PC-3 (cell line): ENCODE data around the gene CRY1. TPM values are rescaled to one million over a fixed set of nuclear protein-coding genes. Genes with fewer than 3 reads are reported as not detected.

Experiments
- ATAC-seq: fragments of 200-7000 bp; cut with Tn5 transposase; 2 replicates; pipeline ENCODE4 v1.9.1; 2020; ENCODE audit warnings: mild to moderate bottlenecking, moderate library complexity
- BruUV-seq: library from RNA; stranded (reverse); fragments of 400-500 nt; replicated peaks from 2 replicates; lab custom pipeline; 2021; lab: Mats Ljungman, UMichigan
- CTCF ChIA-PET: fragments of 300-600 bp; sonication (Branson Sonifier 250); formaldehyde crosslinking; loops from one replicate; lab custom pipeline; 2022; ENCODE audit warnings: antibody characterized with exemption; lab: Charles Lee
- POLR2A ChIA-PET: fragments of 300-600 bp; sonication (Branson Sonifier 250); formaldehyde crosslinking; loops from one replicate; lab custom pipeline; 2022; ENCODE audit warnings: antibody characterized with exemption; ENCODE audit not compliant: unreplicated experiment; lab: Charles Lee
- DNase-seq: peaks from one replicate; pipeline ENCODE4 v3.0.0-alpha.2; 2015
- H2AFZ ChIP-seq: fragments of 300-600 bp; sonication (generic); 2 replicates; pipeline ENCODE4 v1.6.0; 2016; ENCODE audit warnings: antibody characterized with exemption, low read length
- H3F3A ChIP-seq: fragments of 300-600 bp; sonication (generic); one replicate; pipeline ENCODE4 v1.6.0; 2017; ENCODE audit warnings: antibody characterized with exemption, low read length, control low read depth, mild to moderate bottlenecking; ENCODE audit not compliant: unreplicated experiment
- H3K27ac ChIP-seq: fragments of 300-600 bp; sonication (generic); 2 replicates; pipeline ENCODE4 v1.5.1; 2016; ENCODE audit warnings: mild to moderate bottlenecking, low read length
- H3K27me3 ChIP-seq: fragments of 300-600 bp; sonication (generic); 2 replicates; pipeline ENCODE4 v1.6.1; 2016; ENCODE audit warnings: low read length, mixed read lengths
- H3K36me3 ChIP-seq: fragments of 300-600 bp; sonication (generic); 2 replicates; pipeline ENCODE4 v1.6.1; 2016; ENCODE audit warnings: low read depth, mixed run types, low read length, mixed read lengths
- H3K4me1 ChIP-seq: fragments of 300-600 bp; sonication (generic); 2 replicates; pipeline ENCODE4 v1.5.1; 2016; ENCODE audit warnings: low read length; ENCODE audit not compliant: insufficient read depth
- H3K4me2 ChIP-seq: fragments of 300-600 bp; sonication (generic); 2 replicates; pipeline ENCODE4 v1.6.0; 2016; ENCODE audit warnings: low read length
- H3K4me3 ChIP-seq: fragments of 300-600 bp; sonication (generic); 2 replicates; pipeline ENCODE4 v1.5.1; 2016; ENCODE audit warnings: mild to moderate bottlenecking, low read length, mixed read lengths
- H3K79me2 ChIP-seq: fragments of 300-600 bp; sonication (generic); 2 replicates; pipeline ENCODE4 v1.6.1; 2017; ENCODE audit warnings: low read length, mixed read lengths
- H3K9ac ChIP-seq: fragments of 300-600 bp; sonication (generic); 2 replicates; pipeline ENCODE4 v1.6.0; 2016; ENCODE audit warnings: mild to moderate bottlenecking, low read length
- H3K9me2 ChIP-seq: fragments of 300-600 bp; sonication (generic); replicated peaks from 2 replicates; pipeline ENCODE4 v1.6.1; 2016; ENCODE audit warnings: mixed run types, low read length, mixed read lengths
- H3K9me3 ChIP-seq: fragments of 300-600 bp; sonication (generic); 2 replicates; pipeline ENCODE4 v1.6.1; 2016; ENCODE audit warnings: low read length, mixed read lengths
- H4K20me1 ChIP-seq: fragments of 300-600 bp; sonication (generic); 2 replicates; pipeline ENCODE4 v1.6.1; 2016; ENCODE audit warnings: low read length, mixed read lengths
- CTCF ChIP-seq: fragments of 300-600 bp; sonication (generic); conservative IDR thresholded peaks from 2 replicates; pipeline ENCODE4 v1.5.1; 2017; ENCODE audit warnings: antibody characterized with exemption, low read depth, mild to moderate bottlenecking, low read length
- EZH2 ChIP-seq: fragments of 300-600 bp; sonication (generic); IDR thresholded peaks from one replicate; pipeline ENCODE4 v1.6.1; 2017; ENCODE audit warnings: antibody characterized with exemption, mild to moderate bottlenecking, low read length; ENCODE audit not compliant: unreplicated experiment
- EZH2phosphoT487 ChIP-seq: fragments of 300-600 bp; sonication (generic); IDR thresholded peaks from 2 replicates; pipeline ENCODE4 v1.6.1; 2018; ENCODE audit warnings: mild to moderate bottlenecking, antibody characterized with exemption, low read length, borderline replicate concordance
- intact Hi-C: fragments of 100-400 bp; cut with micrococcal nuclease; formaldehyde crosslinking; loops from 2 replicates; pipeline ENCODE4 v1.9.0; 2023
- total RNA-seq: library from RNA; depleted of rRNA; stranded (reverse); fragments of >200 nt; gene quantifications from 2 replicates; pipeline ENCODE4 v1.2.3, GENCODE V29; 2014

The CRY1 gene
- total RNA-seq, 1 experiment from 2014 or later = 32.0 TPM

GRCh38 chr12:107033758-107034739 is 59.3 kb downstream of the CRY1 start:
- CTCF ChIA-PET = no interaction called here

GRCh38 chr12:107032266-107032665 is 61.1 kb downstream of the CRY1 start:
- Histone ChIP-seq H3K79me2 (peaks cover 22% of the 10 kb centered on the region), H3K9me2 (no peaks in the 10 kb centered on the region), H3K27me3 (no peaks in the 10 kb centered on the region), H3K36me3 (no peaks in the 10 kb centered on the region), H3F3A (no peaks in the 10 kb centered on the region), H4K20me1 (no peaks in the 10 kb centered on the region; the same call in 1 of the 2 replicates), H2AFZ (no peak overlapping the region), H3K9ac (no peak overlapping the region), H3K27ac (no peak overlapping the region), H3K9me3 (no peaks in the 10 kb centered on the region), H3K4me1 (peaks cover 15% of the 10 kb centered on the region), H3K4me3 (no peak overlapping the region), H3K4me2 (no peak overlapping the region)
- ATAC-seq (no peak), DNase-seq (no peak)
- BruUV-seq = no TSS peak
- TF ChIP-seq EZH2 = no peak
- no peak for TF ChIP-seq EZH2phosphoT487
- TF ChIP-seq CTCF = no peak
- intact Hi-C loops = no loop called here
- ChIA-PET POLR2A (no interaction called here), CTCF (no interaction called here)

More at GRCh38 chr12:107033758-107034739, 59.3 kb downstream of the CRY1 start:
- Histone ChIP-seq H3K79me2 (peaks cover 13% of the 10 kb centered on the region), H3K4me1 (no peaks in the 10 kb centered on the region), H3K9me2 (no peaks in the 10 kb centered on the region), H2AFZ (no peak overlapping the region), H3K36me3 (no peaks in the 10 kb centered on the region), H3K9ac (no peak overlapping the region), H3K27ac (no peak overlapping the region), H4K20me1 (no peaks in the 10 kb centered on the region; the same call in 1 of the 2 replicates), H3K4me3 (no peak overlapping the region), H3K27me3 (no peaks in the 10 kb centered on the region), H3F3A (no peaks in the 10 kb centered on the region), H3K9me3 (no peaks in the 10 kb centered on the region), H3K4me2 (no peak overlapping the region)
- DNase-seq = no peak
- TF ChIP-seq CTCF (no peak), EZH2phosphoT487 (no peak), EZH2 (no peak)
- ATAC-seq = no peak
- POLR2A ChIA-PET = no interaction called here
- BruUV-seq = no TSS peak
- intact Hi-C loops = no loop called here

- POLR2A ChIA-PET = no interaction called here
- H3K9ac ChIP-seq = no peak overlapping the region
- no peak for DNase-seq
- peaks cover 34% of the 10 kb centered on the region for H3K79me2 ChIP-seq
- no peak overlapping the region for H2AFZ ChIP-seq
- no peaks in the 10 kb centered on the region for H3K9me3 ChIP-seq
- BruUV-seq = no TSS peak
- peaks cover 22% of the 10 kb centered on the region for H3K4me1 ChIP-seq
- no peak for ATAC-seq
- intact Hi-C loops = no loop called here
- H3K4me2 ChIP-seq = no peak overlapping the region
- no peaks in the 10 kb centered on the region; the same call in 1 of the 2 replicates for H4K20me1 ChIP-seq
- TF ChIP-seq EZH2 = no peak
- no peak for TF ChIP-seq EZH2phosphoT487
- no peak for TF ChIP-seq CTCF
- no peaks in the 10 kb centered on the region for H3K27me3 ChIP-seq
- CTCF ChIA-PET = interaction anchor here (0.6 kb wide), 1 partner anchor 59 kb away, joined by 3 read pairs; no protein-coding TSS in a partner anchor
- H3K4me3 ChIP-seq = no peak overlapping the region
- H3F3A ChIP-seq = no peaks in the 10 kb centered on the region
- H3K36me3 ChIP-seq = no peaks in the 10 kb centered on the region
- no peaks in the 10 kb centered on the region for H3K9me2 ChIP-seq
- no peak overlapping the region for H3K27ac ChIP-seq
Observed at GRCh38 chr12:107031061-107031460, 62.3 kb downstream of the CRY1 start.
